Measurements from ENCODE around the gene EIF2A. TPM values are rescaled to one million over a fixed set of nuclear protein-coding genes. Genes with fewer than 3 reads are reported as not detected.

EIF2A gene
- total and polyA plus RNA-seq, 8 donors: 46.4 to 89.1 (median 63.9) TPM

GRCh38 chr3:150631515-150632221 is 85.1 kb downstream of the EIF2A start:
- H3K27me3 ChIP-seq: no peaks in the 10 kb centered on the region
- H3K4me3 ChIP-seq: no peak overlapping the region
- peaks cover 0 to 13% (median 0%) of the 10 kb centered on the region in 3 donors for H3K36me3 ChIP-seq
- DNase-seq (no peak), ATAC-seq (no peak), FAIRE-seq (no peak)
- no peak overlapping the region for H3K27ac ChIP-seq
- H3K4me1 ChIP-seq: no peaks in the 10 kb centered on the region
- intact Hi-C loops (cut with DNase I): no loop called here
- H3K9me3 ChIP-seq: no peaks in the 10 kb centered on the region
- TF ChIP-seq, protein P1, sequence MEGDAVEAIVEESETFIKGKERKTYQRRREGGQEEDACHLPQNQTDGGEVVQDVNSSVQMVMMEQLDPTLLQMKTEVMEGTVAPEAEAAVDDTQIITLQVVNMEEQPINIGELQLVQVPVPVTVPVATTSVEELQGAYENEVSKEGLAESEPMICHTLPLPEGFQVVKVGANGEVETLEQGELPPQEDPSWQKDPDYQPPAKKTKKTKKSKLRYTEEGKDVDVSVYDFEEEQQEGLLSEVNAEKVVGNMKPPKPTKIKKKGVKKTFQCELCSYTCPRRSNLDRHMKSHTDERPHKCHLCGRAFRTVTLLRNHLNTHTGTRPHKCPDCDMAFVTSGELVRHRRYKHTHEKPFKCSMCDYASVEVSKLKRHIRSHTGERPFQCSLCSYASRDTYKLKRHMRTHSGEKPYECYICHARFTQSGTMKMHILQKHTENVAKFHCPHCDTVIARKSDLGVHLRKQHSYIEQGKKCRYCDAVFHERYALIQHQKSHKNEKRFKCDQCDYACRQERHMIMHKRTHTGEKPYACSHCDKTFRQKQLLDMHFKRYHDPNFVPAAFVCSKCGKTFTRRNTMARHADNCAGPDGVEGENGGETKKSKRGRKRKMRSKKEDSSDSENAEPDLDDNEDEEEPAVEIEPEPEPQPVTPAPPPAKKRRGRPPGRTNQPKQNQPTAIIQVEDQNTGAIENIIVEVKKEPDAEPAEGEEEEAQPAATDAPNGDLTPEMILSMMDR (IDR thresholded peaks at IDR 0.05): no peak
- WGBS, 2 donors: 93% methylated on average over 7 of the region's 7 CpGs

GRCh38 chr3:150635076-150635475 is 88.5 kb downstream of the EIF2A start:
- no peak overlapping the region for H3K4me3 ChIP-seq
- no peaks in the 10 kb centered on the region for H3K27me3 ChIP-seq
- 57 to 69% methylated on average over 6 of the region's 6 CpGs for WGBS, 2 donors
- H3K9me3 ChIP-seq: no peaks in the 10 kb centered on the region
- H3K4me1 ChIP-seq: no peaks in the 10 kb centered on the region
- no peak for FAIRE-seq
- intact Hi-C loops (cut with DNase I): no loop called here
- TF ChIP-seq, protein P1 (IDR thresholded peaks at IDR 0.05): no peak
- ATAC-seq: no peak
- no peaks in the 10 kb centered on the region for H3K36me3 ChIP-seq
- DNase-seq: no peak
- no peak overlapping the region for H3K27ac ChIP-seq

GRCh38 chr3:150635526-150635925 is 88.9 kb downstream of the EIF2A start:
- ATAC-seq: peak in 1 of 4 donors; percentile 30
- Histone ChIP-seq H3K9me3 (no peaks in the 10 kb centered on the region), H3K4me3 (no peak overlapping the region), H3K27ac (no peak overlapping the region), H3K27me3 (no peaks in the 10 kb centered on the region), H3K4me1 (no peaks in the 10 kb centered on the region), H3K36me3 (no peaks in the 10 kb centered on the region)
- WGBS, 2 donors: 50 to 76% methylated on average over 1 of the region's 1 CpG
- no peak for FAIRE-seq
- DNase-seq: no peak
- intact Hi-C loops (cut with DNase I): no loop called here
- TF ChIP-seq, protein P1 (IDR thresholded peaks at IDR 0.05): no peak

Other genes starting within 250 kb of the EIF2A start
- 10 to 100 TPM in 2 of 6 donors, 1 to 10 TPM in 4; 7.1 to 12.2 (median 7.9) TPM for gene TSC22D2, start 138.5 kb upstream of the EIF2A start, total RNA-seq
- gene TSC22D2, start 138.5 kb upstream of the EIF2A start, polyA plus RNA-seq: 1 to 10 TPM; 5.9 to 8.0 TPM
- 100 to 1,000 TPM; 113 to 197 (median 156) TPM for gene SERP1, start 291 bp upstream of the EIF2A start, total RNA-seq
- 10 to 100 TPM; 69.2 to 70.7 TPM for gene SERP1, start 291 bp upstream of the EIF2A start, polyA plus RNA-seq
- 10 to 100 TPM; 29.0 to 56.9 (median 42.1) TPM for gene SELENOT, start 56.5 kb downstream of the EIF2A start, total RNA-seq
- gene SELENOT, start 56.5 kb downstream of the EIF2A start, polyA plus RNA-seq: 10 to 100 TPM; 11.2 to 51.1 TPM
- gene ERICH6, start 157.1 kb downstream of the EIF2A start, total RNA-seq: under 1 TPM in 1 of 6 donors, not detected in 5; 0.09 TPM
- not detected for gene ERICH6, start 157.1 kb downstream of the EIF2A start, polyA plus RNA-seq
- gene SIAH2, start 216.4 kb downstream of the EIF2A start, total RNA-seq: 10 to 100 TPM in 5 of 6 donors, 1 to 10 TPM in 1; 9.7 to 14.9 (median 14.6) TPM
- gene SIAH2, start 216.4 kb downstream of the EIF2A start, polyA plus RNA-seq: 1 to 10 TPM; 5.5 to 7.1 TPM

All from pancreas (tissue), 10 donors.